ENCODE data around the gene TNNT2. TPM values are rescaled to one million over a fixed set of nuclear protein-coding genes. Genes with fewer than 3 reads are reported as not detected.

TNNT2 gene
- total and polyA plus RNA-seq, 2 donors (not counting 3 experiments of a cell fraction or from before 2014, with no cell fraction given), result not detected

- no peaks in the 10 kb centered on the region for H3K9me1 ChIP-seq (replicated peaks; ENCODE audit: control insufficient read depth, extremely low read depth, insufficient read depth, low read length)
- H2AFZ ChIP-seq (ENCODE audit: low read depth, low read length), result no peak overlapping the region
- no TSS peak for BruUV-seq (replicated peaks)
- FAIRE-seq (no peak), DNase-seq (ENCODE audit: low read depth, low spot score) (no peak)
- no peaks in the 10 kb centered on the region for H3K4me1 ChIP-seq (ENCODE audit: control insufficient read depth, extremely low read depth, insufficient read depth, low read length)
- no peak for TF ChIP-seq GATA2 (IDR thresholded peaks at IDR 0.05; ENCODE audit: insufficient read depth, insufficient read length, low read depth, low read length)
- no peak for TF ChIP-seq JUN (IDR thresholded peaks at IDR 0.05; ENCODE audit: borderline replicate concordance, insufficient read depth, insufficient read length, low read depth)
- TF ChIP-seq POLR2AphosphoS5 (IDR thresholded peaks at IDR 0.05; ENCODE audit: insufficient read depth, low read depth, low read length), result no peak
- TF ChIP-seq MYC (IDR thresholded peaks at IDR 0.05; ENCODE audit: low read depth, low read length), result no peak
- no peak for TF ChIP-seq EZH2 (IDR thresholded peaks at IDR 0.05; ENCODE audit: borderline replicate concordance, low read depth, low read length, severe bottlenecking)
- TF ChIP-seq MAX (IDR thresholded peaks at IDR 0.05; ENCODE audit: insufficient read depth, insufficient read length), result no peak
- no peak for TF ChIP-seq POLR2A (IDR thresholded peaks at IDR 0.05; ENCODE audit: low read depth, low read length)
- TF ChIP-seq FOS (IDR thresholded peaks at IDR 0.05; ENCODE audit: borderline replicate concordance, insufficient read depth, low read length), result no peak
- TF ChIP-seq CTCF (IDR thresholded peaks at IDR 0.05; ENCODE audit: extremely low read depth in 1 of 2, insufficient read depth in 1 of 2, low read depth in 1 of 2, low read length in 2 of 2), result no peak
- dilution Hi-C loops (cut with MboI; ENCODE audit: extremely low pct_ligation_motif_present, low sequenced_read_pairs) (no loop called here), intact Hi-C loops (cut with micrococcal nuclease) (no loop called here)
- no peaks in the 10 kb centered on the region for H3K79me2 ChIP-seq (ENCODE audit: control insufficient read depth, insufficient read depth, low read length)
- ChIA-PET POLR2A (no interaction called here), CTCF (interaction anchor here (0.8 to 1.5 kb wide), 2 partner anchors 14 to 18 kb away, joined by 3 to 4 read pairs; no protein-coding TSS in a partner anchor)
- H4K20me1 ChIP-seq (replicated peaks; ENCODE audit: control insufficient read depth, extremely low read depth, insufficient read depth, low read length), result no peaks in the 10 kb centered on the region
- no peaks in the 10 kb centered on the region for H3K9me3 ChIP-seq (replicated peaks; ENCODE audit: control insufficient read depth, insufficient read depth, low read length)
- no peak overlapping the region for H3K4me2 ChIP-seq (ENCODE audit: insufficient read depth, low read length)
- H3K27ac ChIP-seq (ENCODE audit: insufficient read depth, low read depth, low read length), result no peak overlapping the region
- peaks cover 0 to 5% of the 10 kb centered on the region in 2 experiments for H3K27me3 ChIP-seq (ENCODE audit: control insufficient read depth in 2 of 2, insufficient read depth in 2 of 2, low read length in 2 of 2)
- no peak overlapping the region for H3K4me3 ChIP-seq (replicated peaks in 1 of 3; ENCODE audit: insufficient read depth in 1 of 3, low read depth in 1 of 3, low read length in 3 of 3)
- H3K36me3 ChIP-seq (ENCODE audit: control insufficient read depth in 2 of 2, extremely low read depth in 1 of 2, insufficient read depth in 2 of 2, low read length in 2 of 2), result no peaks in the 10 kb centered on the region
- H3K9ac ChIP-seq (replicated peaks; ENCODE audit: extremely low read depth, insufficient read depth, low read length), result no peak overlapping the region
Observed at GRCh38 chr1:201328576-201328975, 48.9 kb downstream of the TNNT2 start.

Measured in endothelial cell of umbilical vein (primary cell).